NT2/D1 (cell line): Measurements from ENCODE around the gene AKT1.

Experiments used
- SUZ12 ChIP-seq: IDR thresholded peaks from 2 replicates; pipeline ENCODE4 v1.6.1; 2011; ENCODE audit not compliant: insufficient read length, insufficient read depth; ENCODE audit errors: extremely low read depth
- ZNF274 ChIP-seq: IDR thresholded peaks from 2 replicates; pipeline ENCODE4 v1.6.1; 2011; ENCODE audit warnings: mild to moderate bottlenecking, low read depth, low read length

- TF ChIP-seq SUZ12 = no peak
- TF ChIP-seq ZNF274 = no peak
Observed at GRCh38 chr14:104752423-104752734, 43.2 kb downstream of the AKT1 start.
